Neuronal stem cell (in vitro differentiated cells): ENCODE data around the gene SAT1.
"Not testable (repeated sequence)": the region's sequence is repeated elsewhere in the genome, so short reads cannot be mapped to it uniquely, and the experiment has no call there.

Experiments
- DNase-seq: peaks from one replicate; pipeline ENCODE4 v3.0.0-alpha.2; 2013; ENCODE audit warnings: low spot score
- H2AFZ ChIP-seq: one replicate; pipeline ENCODE4 v1.6.1; 2013; ENCODE audit warnings: mild to moderate bottlenecking, low read length, inconsistent platforms
- H2AK5ac ChIP-seq: 2 replicates; pipeline ENCODE4 v1.6.1; 2013; ENCODE audit warnings: low read depth, mild to moderate bottlenecking, inconsistent platforms, low read length, moderate library complexity, mixed read lengths
- H2BK120ac ChIP-seq: 2 replicates; pipeline ENCODE4 v1.6.1; 2013; ENCODE audit warnings: low read depth, mild to moderate bottlenecking, inconsistent platforms, low read length, moderate library complexity, mixed read lengths
- H2BK12ac ChIP-seq: one replicate; pipeline ENCODE4 v1.6.1; 2013; ENCODE audit warnings: low read length, inconsistent platforms
- H2BK15ac ChIP-seq: 2 replicates; pipeline ENCODE4 v1.6.1; 2013; ENCODE audit warnings: mild to moderate bottlenecking, low read length, inconsistent platforms, mixed read lengths
- H2BK5ac ChIP-seq: one replicate; pipeline ENCODE4 v1.6.1; 2013; ENCODE audit warnings: inconsistent platforms, mild to moderate bottlenecking, low read length, moderate library complexity
- H3K14ac ChIP-seq: one replicate; pipeline ENCODE4 v1.6.1; 2013; ENCODE audit warnings: low read length, inconsistent platforms
- H3K18ac ChIP-seq: 2 replicates; pipeline ENCODE4 v1.6.1; 2013; ENCODE audit warnings: low read length, inconsistent platforms
- H3K23ac ChIP-seq: 2 replicates; pipeline ENCODE4 v1.6.1; 2013; ENCODE audit warnings: low read depth, mild to moderate bottlenecking, mixed read lengths, low read length, inconsistent platforms; ENCODE audit not compliant: poor library complexity
- H3K27ac ChIP-seq: replicated peaks from 3 replicates; pipeline ENCODE4 v1.5.1; 2013; ENCODE audit warnings: low read length, inconsistent platforms
- H3K27me3 ChIP-seq, 3 experiments: 2 replicates each; pipeline ENCODE4 v1.6.1; 2013; ENCODE audit warnings: low read length in 3 of 3, mild to moderate bottlenecking in 2 of 3, inconsistent platforms in 1 of 3, low read depth in 1 of 3, mixed read lengths in 1 of 3, moderate library complexity in 1 of 3; ENCODE audit not compliant: control insufficient read depth in 3 of 3, insufficient read depth in 3 of 3
- H3K36me3 ChIP-seq, 2 donors: replicated peaks in 1 of 2; 2 replicates each; pipeline ENCODE4 v1.6.1; 2013; ENCODE audit warnings: low read length in 2 of 2; ENCODE audit not compliant: control insufficient read depth in 2 of 2, insufficient read depth in 2 of 2
- H3K4ac ChIP-seq: 2 replicates; pipeline ENCODE4 v1.6.1; 2013; ENCODE audit warnings: inconsistent platforms, mild to moderate bottlenecking, low read length, moderate library complexity
- H3K4me1 ChIP-seq, 2 donors: 1 replicate in 1 of 2; 2 replicates in 1 of 2; pipeline ENCODE4 v1.6.1; 2013; ENCODE audit warnings: low read length in 2 of 2, low read depth in 1 of 2; ENCODE audit not compliant: control insufficient read depth in 2 of 2, insufficient read depth in 1 of 2
- H3K4me2 ChIP-seq: one replicate; pipeline ENCODE4 v1.6.1; 2013; ENCODE audit warnings: mild to moderate bottlenecking, low read length, inconsistent platforms; ENCODE audit not compliant: insufficient read depth, poor library complexity, severe bottlenecking
- H3K4me3 ChIP-seq, 2 donors: 2 replicates each; pipeline ENCODE4 v1.5.1; 2013; ENCODE audit warnings: low read length in 2 of 2, mild to moderate bottlenecking in 2 of 2, inconsistent platforms in 1 of 2, moderate library complexity in 1 of 2
- H3K79me1 ChIP-seq: one replicate; pipeline ENCODE4 v1.6.1; 2013; ENCODE audit warnings: low read depth, mild to moderate bottlenecking, inconsistent platforms, low read length, moderate library complexity
- H3K9ac ChIP-seq: one replicate; pipeline ENCODE4 v1.6.1; 2013; ENCODE audit warnings: mild to moderate bottlenecking, low read depth, low read length, inconsistent platforms; ENCODE audit not compliant: poor library complexity
- H3K9me3 ChIP-seq, 2 donors: replicated peaks in 1 of 2; 2 replicates each; pipeline versions ENCODE3 to v1.6.1; 2013; ENCODE audit warnings: low read length in 2 of 2, mild to moderate bottlenecking in 2 of 2, inconsistent platforms in 1 of 2, low read depth in 1 of 2, mixed read lengths in 1 of 2, moderate library complexity in 1 of 2; ENCODE audit not compliant: control insufficient read depth in 2 of 2, insufficient read depth in 1 of 2
- H4K8ac ChIP-seq: one replicate; pipeline ENCODE4 v1.6.1; 2013; ENCODE audit warnings: low read depth, mild to moderate bottlenecking, inconsistent platforms, low read length, moderate library complexity
- H4K91ac ChIP-seq: one replicate; pipeline ENCODE4 v1.6.1; 2013; ENCODE audit warnings: low read length, low read depth, mild to moderate bottlenecking, inconsistent platforms; ENCODE audit not compliant: poor library complexity
- WGBS, 2 donors: extraction: QIAGEN DNeasy Blood & Tissue Kit; methylation state at CpG; one replicate each; pipeline ENCODE4 v1.1.7; 2013; ENCODE audit warnings: missing lambda C conversion rate in 2 of 2, mixed read lengths in 1 of 2; ENCODE audit not compliant: insufficient read length in 2 of 2, insufficient replicate concordance in 1 of 2; ENCODE audit errors: extremely low coverage in 2 of 2; 5-methylcytosine and 5-hydroxymethylcytosine counted together

SAT1 gene

GRCh38 chrX:23742697-23743622, 40.0 kb upstream of the SAT1 start, which contains the start of gene ACOT9:
TSS of gene ACOT9 (minus strand) at chrX:23743276. CDS start at chrX:23743144, 132 bp downstream.
- Histone ChIP-seq H2BK5ac (no peak within 1 kb of the TSS), H3K14ac (peak within 1 kb of the TSS; percentile 8), H3K79me1 (no peaks in the 10 kb centered on the region), H3K4ac (no peak within 1 kb of the TSS), H3K4me1 (no peaks in the 10 kb centered on the region), H3K4me3 (peak within 1 kb of the TSS; percentile 61 to 95), H2AK5ac (no peak within 1 kb of the TSS), H4K91ac (no peak within 1 kb of the TSS), H3K36me3 (no peaks in the 10 kb centered on the region), H2BK15ac (no peak within 1 kb of the TSS), H2BK120ac (no peak within 1 kb of the TSS), H3K4me2 (peak within 1 kb of the TSS; percentile 54), H3K9ac (peak within 1 kb of the TSS; percentile 81), H3K27ac (no peak within 1 kb of the TSS), H2BK12ac (no peak within 1 kb of the TSS), H3K9me3 (no peaks in the 10 kb centered on the region), H2AFZ (peak within 1 kb of the TSS; percentile 89), H4K8ac (no peak within 1 kb of the TSS), H3K27me3 (no peaks in the 10 kb centered on the region), H3K23ac (peak within 1 kb of the TSS; percentile 55), H3K18ac (peak within 1 kb of the TSS; percentile 87)
- DNase-seq = peak; percentile 69
- WGBS, 2 donors = no CpG with 5 or more reads among the region's 73 CpGs

GRCh38 chrX:23743623-23743971, 39.4 kb upstream of the SAT1 start:
- H3K18ac ChIP-seq, H4K8ac ChIP-seq, H2BK120ac ChIP-seq, H3K27me3 ChIP-seq, H2AK5ac ChIP-seq, H3K4me1 ChIP-seq, H2BK5ac ChIP-seq, H3K79me1 ChIP-seq, H2BK12ac ChIP-seq, H3K4ac ChIP-seq, H3K9ac ChIP-seq, DNase-seq, H2BK15ac ChIP-seq, H3K14ac ChIP-seq, H3K23ac ChIP-seq, H3K36me3 ChIP-seq, H4K91ac ChIP-seq, H3K9me3 ChIP-seq, H3K27ac ChIP-seq: not testable (repeated sequence)
- peak overlapping the region; percentile 25 for H3K4me2 ChIP-seq
- peak overlapping the region; percentile 50 to 61 for H3K4me3 ChIP-seq
- peak overlapping the region; percentile 89 for H2AFZ ChIP-seq
- WGBS, 2 donors = no CpG with 5 or more reads among the region's 14 CpGs

- H2BK12ac ChIP-seq = no peak overlapping the region
- DNase-seq = no peak
- no peak overlapping the region for H3K18ac ChIP-seq
- no peak overlapping the region for H4K91ac ChIP-seq
- H3K4me2 ChIP-seq = no peak overlapping the region
- no peak overlapping the region for H2BK120ac ChIP-seq
- no peaks in the 10 kb centered on the region for H3K79me1 ChIP-seq
- H3K4ac ChIP-seq = no peak overlapping the region
- no peak overlapping the region for H3K27ac ChIP-seq
- H2AFZ ChIP-seq = no peak overlapping the region
- H3K4me1 ChIP-seq = no peaks in the 10 kb centered on the region
- H3K36me3 ChIP-seq = no peaks in the 10 kb centered on the region
- no peak overlapping the region for H3K23ac ChIP-seq
- no peak overlapping the region for H3K4me3 ChIP-seq
- no peak overlapping the region for H4K8ac ChIP-seq
- H2BK15ac ChIP-seq = no peak overlapping the region
- WGBS, 2 donors = no CpG with 5 or more reads among the region's 3 CpGs
- no peaks in the 10 kb centered on the region for H3K9me3 ChIP-seq
- H3K9ac ChIP-seq = no peak overlapping the region
- no peak overlapping the region for H3K14ac ChIP-seq
- no peak overlapping the region for H2AK5ac ChIP-seq
- no peaks in the 10 kb centered on the region for H3K27me3 ChIP-seq
- no peak overlapping the region for H2BK5ac ChIP-seq
These were observed 37.2 kb upstream of the SAT1 start for GRCh38 chrX:23745786-23746185.

GRCh38 chrX:23749129-23749528, 33.8 kb upstream of the SAT1 start:
- no peak overlapping the region for H3K27ac ChIP-seq
- WGBS, 2 donors = no CpG with 5 or more reads among the region's 4 CpGs
- H3K27me3 ChIP-seq = no peaks in the 10 kb centered on the region
- no peak overlapping the region for H3K23ac ChIP-seq
- H3K79me1 ChIP-seq = no peaks in the 10 kb centered on the region
- H3K4ac ChIP-seq = no peak overlapping the region
- no peak overlapping the region for H3K14ac ChIP-seq
- H3K9me3 ChIP-seq = no peaks in the 10 kb centered on the region
- no peaks in the 10 kb centered on the region for H3K36me3 ChIP-seq
- no peak overlapping the region for H3K9ac ChIP-seq
- H3K18ac ChIP-seq = no peak overlapping the region
- no peak overlapping the region for H2BK12ac ChIP-seq
- H2AK5ac ChIP-seq = no peak overlapping the region
- no peak overlapping the region for H2BK5ac ChIP-seq
- no peak overlapping the region for H3K4me3 ChIP-seq
- DNase-seq = no peak
- H2BK15ac ChIP-seq = no peak overlapping the region
- H4K8ac ChIP-seq = no peak overlapping the region
- H3K4me2 ChIP-seq = no peak overlapping the region
- no peak overlapping the region for H2AFZ ChIP-seq
- no peak overlapping the region for H2BK120ac ChIP-seq
- H3K4me1 ChIP-seq = no peaks in the 10 kb centered on the region
- H4K91ac ChIP-seq = no peak overlapping the region
